Endothelial cell of umbilical vein (primary cell): Measurements from ENCODE around the gene BCAN. TPM values are rescaled to one million over a fixed set of nuclear protein-coding genes. Genes with fewer than 3 reads are reported as not detected.

Experiments used
- BruUV-seq: library from RNA; stranded (reverse); fragments of 400-500 nt; replicated peaks from 2 replicates; lab custom pipeline; 2021; lab: Mats Ljungman, UMichigan
- CTCF ChIA-PET: fragments of 300-600, 350-600 bp; sonication (Branson Sonifier 250); formaldehyde crosslinking; loops from one replicate; lab custom pipeline; 2021; ENCODE audit warnings: antibody characterized with exemption, inconsistent platforms; lab: Charles Lee
- POLR2A ChIA-PET: fragments of 300-600, 350-600 bp; sonication (Branson Sonifier 250); formaldehyde crosslinking; loops from one replicate; lab custom pipeline; 2021; ENCODE audit warnings: antibody characterized with exemption, inconsistent platforms; lab: Charles Lee
- DNase-seq: peaks from one replicate; pipeline ENCODE4 v3.0.0-alpha.2; 2011; ENCODE audit warnings: low read depth, low spot score
- FAIRE-seq: peaks from 2 replicates; lab custom pipeline; 2011; peaks lifted over from hg19 to GRCh38; lab: Jason Lieb, UNC
- H2AFZ ChIP-seq: 2 replicates; pipeline ENCODE4 v1.6.0; 2012; ENCODE audit warnings: low read depth, low read length, control low read depth, inconsistent platforms
- H3K27ac ChIP-seq: 2 replicates; pipeline ENCODE4 v1.5.1; 2011; ENCODE audit warnings: low read depth, mild to moderate bottlenecking, control low read depth, low read length, moderate library complexity; ENCODE audit not compliant: insufficient read depth
- H3K27me3 ChIP-seq, 2 experiments: 2 replicates each; pipeline versions ENCODE4 v1.6.0 to v1.6.1; 2011; ENCODE audit warnings: low read length in 2 of 2, mixed read lengths in 1 of 2; ENCODE audit not compliant: control insufficient read depth in 2 of 2, insufficient read depth in 2 of 2
- H3K36me3 ChIP-seq, 2 experiments: 2 replicates in 1 of 2; 3 replicates in 1 of 2; pipeline ENCODE4 v1.5.1; 2011; ENCODE audit warnings: low read length in 2 of 2, mild to moderate bottlenecking in 1 of 2, moderate library complexity in 1 of 2; ENCODE audit not compliant: control insufficient read depth in 2 of 2, insufficient read depth in 2 of 2; ENCODE audit errors: extremely low read depth in 1 of 2
- H3K4me1 ChIP-seq: 3 replicates; pipeline ENCODE4 v1.5.1; 2011; ENCODE audit warnings: mild to moderate bottlenecking, low read length; ENCODE audit not compliant: control insufficient read depth, insufficient read depth; ENCODE audit errors: extremely low read depth
- H3K4me2 ChIP-seq: 2 replicates; pipeline ENCODE4 v1.6.1; 2011; ENCODE audit warnings: low read length, control low read depth, mixed read lengths; ENCODE audit not compliant: insufficient read depth
- H3K4me3 ChIP-seq, 3 experiments: fragments of 200-600 bp in 1 of 3; sonication (generic), shearing (Covaris generic) in 1 of 3; replicated peaks in 1 of 3; 2 replicates each; pipeline ENCODE4 v1.5.1; 2011 to 2016; ENCODE audit warnings: control low read depth in 3 of 3, low read length in 3 of 3, mild to moderate bottlenecking in 2 of 3, inconsistent platforms in 1 of 3, low read depth in 1 of 3, moderate library complexity in 1 of 3; ENCODE audit not compliant: insufficient read depth in 1 of 3
- H3K79me2 ChIP-seq: 2 replicates; pipeline ENCODE4 v1.6.0; 2012; ENCODE audit warnings: low read length, inconsistent platforms; ENCODE audit not compliant: control insufficient read depth, insufficient read depth
- H3K9ac ChIP-seq: replicated peaks from 2 replicates; pipeline ENCODE3; 2011; ENCODE audit warnings: low read length, control low read depth; ENCODE audit not compliant: insufficient read depth; ENCODE audit errors: extremely low read depth
- H3K9me1 ChIP-seq: replicated peaks from 3 replicates; pipeline ENCODE4 v1.6.0; 2011; ENCODE audit warnings: mild to moderate bottlenecking, low read length; ENCODE audit not compliant: control insufficient read depth, insufficient read depth; ENCODE audit errors: extremely low read depth
- H3K9me3 ChIP-seq: replicated peaks from 2 replicates; pipeline ENCODE4 v1.5.1; 2012; ENCODE audit warnings: low read length, inconsistent platforms; ENCODE audit not compliant: control insufficient read depth, insufficient read depth
- H4K20me1 ChIP-seq: replicated peaks from 2 replicates; pipeline ENCODE3; 2011; ENCODE audit warnings: mild to moderate bottlenecking, low read length; ENCODE audit not compliant: control insufficient read depth, insufficient read depth; ENCODE audit errors: extremely low read depth
- CTCF ChIP-seq, 2 donors: IDR thresholded peaks; 1 replicate in 1 of 2; 2 replicates in 1 of 2; pipeline ENCODE4 v1.5.1; 2011; ENCODE audit warnings: low read length in 2 of 2, mild to moderate bottlenecking in 2 of 2, moderate library complexity in 2 of 2, control low read depth in 1 of 2, inconsistent platforms in 1 of 2, low read depth in 1 of 2; ENCODE audit not compliant: insufficient read depth in 1 of 2; ENCODE audit errors: extremely low read depth in 1 of 2
- EZH2 ChIP-seq: IDR thresholded peaks from 2 replicates; pipeline ENCODE4 v1.6.1; 2012; ENCODE audit warnings: borderline replicate concordance, low read depth, mild to moderate bottlenecking, moderate library complexity, low read length, inconsistent platforms; ENCODE audit not compliant: severe bottlenecking
- FOS ChIP-seq: IDR thresholded peaks from 2 replicates; pipeline ENCODE4 v1.6.1; 2011; ENCODE audit warnings: mild to moderate bottlenecking, low read length, moderate library complexity, borderline replicate concordance; ENCODE audit not compliant: insufficient read depth
- GATA2 ChIP-seq: IDR thresholded peaks from 2 replicates; pipeline ENCODE4 v1.7.0; 2011; ENCODE audit warnings: low read depth, mild to moderate bottlenecking, moderate library complexity, mixed read lengths, low read length; ENCODE audit not compliant: insufficient read length, insufficient read depth
- JUN ChIP-seq: IDR thresholded peaks from 2 replicates; pipeline ENCODE4 v1.6.1; 2011; ENCODE audit warnings: borderline replicate concordance, low read depth; ENCODE audit not compliant: insufficient read length, insufficient read depth
- MAX ChIP-seq: IDR thresholded peaks from 2 replicates; pipeline ENCODE4 v1.6.1; 2011; ENCODE audit not compliant: insufficient read depth, insufficient read length
- MYC ChIP-seq: IDR thresholded peaks from one replicate; pipeline ENCODE4 v1.6.1; 2011; ENCODE audit warnings: mild to moderate bottlenecking, low read depth, low read length
- POLR2A ChIP-seq: IDR thresholded peaks from 2 replicates; pipeline ENCODE4 v1.6.1; 2012; ENCODE audit warnings: low read depth, mild to moderate bottlenecking, control low read depth, low read length
- POLR2AphosphoS5 ChIP-seq: IDR thresholded peaks from 2 replicates; pipeline ENCODE4 v1.6.1; 2012; ENCODE audit warnings: low read depth, mild to moderate bottlenecking, control low read depth, low read length, moderate library complexity; ENCODE audit not compliant: insufficient read depth
- dilution Hi-C: fragments of 300-500 bp; cut with MboI; formaldehyde crosslinking; loops from one replicate; pipeline ENCODE4 v1.15.0; 2019; ENCODE audit warnings: low sequenced_read_pairs; ENCODE audit not compliant: extremely low pct_ligation_motif_present
- intact Hi-C: fragments of 100-400 bp; cut with micrococcal nuclease; formaldehyde crosslinking; loops from one replicate; pipeline ENCODE4 v1.10.0; 2022
- polyA plus RNA-seq, 4 experiments: library from polyadenylated mRNA; depleted of rRNA in 3 of 4; stranded (reverse) in 3 of 4; unstranded in 1 of 4; fragments of >200 nt; gene quantifications; 2 replicates each; pipeline versions ENCODE4 v1.2.1 to v1.2.3, GENCODE V29; 2011 to 2012; ENCODE audit warnings: missing spikeins in 1 of 4
- total RNA-seq: library from RNA; stranded (reverse); gene quantifications from 2 replicates; pipeline ENCODE4 v1.2.3, GENCODE V29; 2021

BCAN gene
- total and polyA plus RNA-seq, 2 donors (not counting 3 experiments of a cell fraction or from before 2014, with no cell fraction given) = 0.15 TPM; not detected in 1

GRCh38 chr1:156677616-156678596, 36.0 kb downstream of the BCAN start:
- H2AFZ ChIP-seq = peak overlapping the region; percentile 72
- peaks cover 0 to 5% of the 10 kb centered on the region in 2 experiments for H3K36me3 ChIP-seq
- peak overlapping the region; percentile 19 for H3K27ac ChIP-seq
- no peaks in the 10 kb centered on the region for H4K20me1 ChIP-seq
- intact Hi-C loops = loop anchor here (1.0 kb wide), 2 partner anchors 18 to 51 kb away; no protein-coding TSS in a partner anchor
- peak overlapping the region; percentile 78 for H3K4me2 ChIP-seq
- no peaks in the 10 kb centered on the region for H3K9me3 ChIP-seq
- ChIA-PET CTCF (interaction anchor here (0.7 to 10.9 kb wide), 17 partner anchors 11 to 212 kb away, joined by 3 to 221 read pairs (median 5); partner anchors contain the start of genes HAPLN2, ISG20L2 and METTL25B), POLR2A (interaction anchor here (0.5 to 3.0 kb wide), 3 partner anchors 10 to 180 kb away, joined by 3 to 32 read pairs (median 7); no protein-coding TSS in a partner anchor)
- H3K4me3 ChIP-seq = peak overlapping the region; percentile 19 to 81 (median 50)
- no TSS peak for BruUV-seq
- peaks cover 2 to 5% of the 10 kb centered on the region in 2 experiments for H3K27me3 ChIP-seq
- no peaks in the 10 kb centered on the region for H3K9me1 ChIP-seq
- peaks cover 36% of the 10 kb centered on the region for H3K4me1 ChIP-seq
- H3K9ac ChIP-seq = no peak overlapping the region
- FAIRE-seq (peak; percentile 94), DNase-seq (peak; percentile 83)
- dilution Hi-C loops = no loop called here
- no peak for TF ChIP-seq EZH2
- TF ChIP-seq POLR2A = no peak
- no peak for TF ChIP-seq FOS
- no peak for TF ChIP-seq GATA2
- peak; percentile 91 for TF ChIP-seq CTCF (IDR thresholded peaks at IDR 0.05; ENCODE audit: extremely low read depth in 1 of 2, insufficient read depth in 1 of 2, low read depth in 1 of 2, low read length in 2 of 2)
- no peak for TF ChIP-seq JUN
- TF ChIP-seq POLR2AphosphoS5 = no peak
- no peak for TF ChIP-seq MAX
- no peak for TF ChIP-seq MYC
- H3K79me2 ChIP-seq = peaks cover 39% of the 10 kb centered on the region
